HG03457 (cell line): ENCODE measurements around the gene EPHB3.
"Not testable (repeated sequence)": the region's sequence is repeated elsewhere in the genome, so short reads cannot be mapped to it uniquely, and the experiment has no call there.

ENCODE experiments used
- ATAC-seq: cut with Tn5 transposase; IDR thresholded peaks from one replicate; pipeline ENCODE4 v1.9.1; 2021; ENCODE audit warnings: moderate number of reproducible peaks; ENCODE audit not compliant: unreplicated experiment

Gene EPHB3

DNA sequence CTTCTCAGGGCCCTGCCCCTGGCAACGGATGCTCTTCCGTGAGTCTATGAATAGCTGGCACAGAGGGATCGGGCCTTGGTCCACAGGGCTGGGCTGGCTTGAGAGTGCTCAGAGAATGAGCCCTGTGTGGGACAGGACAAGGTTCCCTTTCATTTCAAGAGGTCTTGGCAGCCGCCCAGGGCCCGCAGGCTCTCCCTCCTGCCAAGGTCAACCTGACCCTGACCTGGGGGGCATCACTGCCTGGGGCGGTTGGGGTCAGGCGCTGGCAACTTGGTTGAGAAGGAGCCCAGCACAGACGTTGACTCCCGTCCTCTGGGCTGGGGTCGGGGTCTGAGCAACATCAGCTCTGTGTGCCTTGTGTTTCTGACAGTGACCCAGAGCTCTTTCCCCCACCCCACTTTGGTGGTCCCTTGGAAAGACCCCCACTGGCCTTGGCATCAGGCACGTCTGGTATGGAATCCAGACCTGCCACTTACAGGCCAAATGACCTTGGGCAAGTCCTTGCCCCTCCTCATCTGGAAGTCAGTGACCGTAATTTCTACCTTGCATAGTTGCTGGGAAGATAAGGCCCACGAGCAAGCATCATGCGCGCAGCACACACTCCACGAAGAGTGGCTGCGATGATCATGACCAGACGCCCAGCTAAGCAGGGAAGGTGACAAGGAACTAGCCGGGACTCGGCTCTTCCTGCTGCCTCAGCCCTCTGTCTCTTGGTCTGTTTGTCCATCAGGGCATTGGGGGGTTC is 36.4 kb downstream of the EPHB3 start:
- ATAC-seq = no peak

DNA sequence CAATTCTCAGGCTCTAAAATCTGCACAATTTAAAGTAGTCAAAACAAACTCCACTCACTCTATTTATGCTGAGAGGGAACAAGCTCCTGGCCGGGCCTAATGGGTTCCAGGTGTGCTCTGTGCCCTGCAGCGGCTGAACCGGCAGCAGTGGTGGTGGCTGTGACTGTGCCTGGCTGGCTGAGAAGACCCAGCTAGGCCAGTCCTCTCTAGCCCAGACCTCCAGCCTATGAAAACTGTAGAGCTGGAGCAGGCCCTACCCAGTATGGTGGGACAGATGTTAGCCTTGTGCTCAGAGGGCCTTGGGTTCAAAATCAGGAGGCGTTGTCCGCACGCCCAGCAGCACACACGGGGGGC is 37.0 kb downstream of the EPHB3 start:
- no peak for ATAC-seq

DNA sequence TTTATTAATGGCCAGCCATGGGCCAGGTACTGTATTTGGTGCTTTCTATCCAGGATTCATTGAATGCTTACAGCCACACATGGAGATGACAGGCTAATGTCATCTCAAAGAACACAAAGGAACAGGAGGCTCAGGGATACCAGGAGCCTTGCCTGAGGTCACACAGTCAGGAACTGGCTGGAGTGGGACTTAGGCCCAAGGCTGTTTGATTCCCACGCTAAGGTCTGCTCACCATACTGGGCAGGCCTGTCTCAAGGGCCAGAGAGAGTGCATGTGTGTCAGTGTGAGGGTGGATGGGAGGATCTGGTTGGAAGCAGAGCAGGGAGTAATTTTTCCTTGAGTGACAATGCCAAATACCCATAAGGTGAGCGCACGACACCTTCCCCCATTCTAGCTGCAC is 37.6 kb downstream of the EPHB3 start:
- no peak for ATAC-seq

DNA sequence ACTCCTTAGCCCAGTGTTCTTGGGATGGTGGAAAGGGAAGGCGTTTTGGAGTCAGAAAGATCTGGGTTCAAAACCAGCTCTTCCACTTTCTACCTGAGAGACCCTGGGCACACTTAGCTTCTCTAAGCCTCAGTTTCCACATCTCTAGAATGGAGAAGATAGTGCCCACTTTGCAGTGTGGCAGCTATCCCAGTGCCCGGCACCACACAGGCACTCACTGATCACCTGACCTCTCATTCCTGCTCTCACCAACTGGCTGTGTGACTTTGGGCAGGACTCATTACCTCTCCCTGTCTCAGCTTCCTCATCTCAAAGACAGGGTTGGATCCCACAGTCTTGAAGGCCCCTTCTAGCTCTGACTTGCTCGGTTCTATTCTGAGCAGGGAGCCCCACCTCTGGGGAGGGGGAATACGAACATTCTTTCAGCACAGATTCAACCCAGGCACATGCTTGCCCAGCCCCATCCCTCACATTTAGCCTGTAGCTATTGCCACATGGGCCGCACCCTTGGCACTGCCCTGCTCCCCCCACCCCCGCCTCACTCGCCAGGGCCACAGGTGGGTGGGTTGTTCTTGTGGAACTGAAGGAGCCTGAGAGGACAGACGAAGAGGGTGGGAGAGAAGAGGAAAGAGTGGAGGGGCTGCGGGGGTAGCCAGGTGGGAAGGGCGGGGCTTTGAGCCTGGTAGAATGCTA is 39.2 kb downstream of the EPHB3 start:
- ATAC-seq = no peak

DNA sequence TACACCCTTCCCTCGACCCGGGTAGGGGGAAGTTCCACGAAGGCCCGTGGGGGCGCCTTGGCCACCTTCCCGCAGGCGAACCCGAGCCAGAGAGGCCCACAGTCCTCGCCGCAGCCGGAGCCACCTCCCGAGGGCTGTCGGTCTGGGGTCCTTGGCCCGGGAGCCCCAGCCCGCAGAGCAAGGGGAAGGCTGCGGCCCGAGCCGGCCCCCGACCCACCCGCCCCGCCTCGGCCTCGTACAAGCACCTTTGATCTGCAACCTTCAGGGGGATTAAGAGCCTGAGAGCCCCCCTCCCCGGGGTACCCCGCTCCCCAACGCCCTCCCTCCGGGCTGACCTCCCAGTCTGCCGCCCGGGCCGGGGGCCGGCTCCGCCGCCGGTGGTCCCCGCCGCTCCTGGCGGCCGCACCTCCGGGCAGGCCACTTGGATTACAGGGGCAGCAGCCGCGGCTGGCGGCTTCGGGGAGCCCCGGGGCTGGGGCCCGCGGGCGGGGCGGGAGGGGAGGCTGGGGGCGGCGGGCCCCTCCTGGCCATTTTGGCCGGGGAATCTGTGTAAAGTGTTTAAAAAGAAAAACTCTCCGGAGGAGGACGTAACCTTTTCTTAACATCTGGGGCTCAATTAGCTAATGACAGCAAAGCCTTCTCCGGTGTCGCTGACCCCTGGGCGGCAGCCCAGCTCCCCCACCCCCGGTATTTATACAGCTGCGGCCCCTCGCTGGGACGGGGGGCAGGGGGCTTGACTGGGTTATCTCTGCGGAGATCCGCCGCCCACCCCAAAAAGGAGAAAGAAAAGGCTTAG is 40.2 kb downstream of the EPHB3 start:
- no peak for ATAC-seq

DNA sequence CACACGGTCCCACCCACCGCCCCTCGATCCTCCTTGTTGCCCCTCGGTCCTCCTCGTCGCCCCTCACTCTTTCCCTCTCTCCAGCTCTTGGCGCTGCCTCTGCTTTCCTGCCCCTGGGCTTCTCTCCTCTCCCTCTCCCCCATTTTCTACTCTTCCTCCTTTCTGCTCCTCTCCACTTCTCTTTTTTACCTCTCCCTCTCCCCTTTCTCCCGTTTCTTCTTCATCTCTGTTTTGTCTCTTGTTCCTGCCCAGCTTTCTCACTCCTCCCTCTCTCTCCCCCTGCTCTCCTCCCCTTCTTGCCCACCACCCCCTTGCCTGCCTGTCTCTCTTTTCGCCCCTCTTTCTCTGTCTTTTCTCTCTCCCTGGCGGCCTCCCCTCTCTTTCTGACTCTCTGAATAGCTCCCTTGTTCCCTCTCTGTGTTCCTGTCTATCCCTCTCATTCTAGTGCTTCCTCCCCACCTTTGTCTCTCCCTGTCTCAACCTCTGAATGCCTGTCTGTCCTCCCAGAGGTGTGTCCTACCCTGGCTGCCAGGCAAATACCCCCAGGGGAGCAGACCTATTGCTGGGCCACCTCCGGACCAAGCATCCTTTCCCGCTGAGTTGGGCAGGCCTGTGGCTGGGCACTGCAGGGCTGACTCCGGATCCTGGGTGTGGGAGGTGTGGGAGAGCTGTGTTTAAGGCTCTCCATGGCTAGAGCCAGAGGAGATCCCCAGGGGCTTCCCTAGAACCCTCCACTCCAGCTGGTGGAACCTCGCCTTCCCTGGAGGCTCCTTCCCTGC is 41.0 kb downstream of the EPHB3 start:
- no peak for ATAC-seq

DNA sequence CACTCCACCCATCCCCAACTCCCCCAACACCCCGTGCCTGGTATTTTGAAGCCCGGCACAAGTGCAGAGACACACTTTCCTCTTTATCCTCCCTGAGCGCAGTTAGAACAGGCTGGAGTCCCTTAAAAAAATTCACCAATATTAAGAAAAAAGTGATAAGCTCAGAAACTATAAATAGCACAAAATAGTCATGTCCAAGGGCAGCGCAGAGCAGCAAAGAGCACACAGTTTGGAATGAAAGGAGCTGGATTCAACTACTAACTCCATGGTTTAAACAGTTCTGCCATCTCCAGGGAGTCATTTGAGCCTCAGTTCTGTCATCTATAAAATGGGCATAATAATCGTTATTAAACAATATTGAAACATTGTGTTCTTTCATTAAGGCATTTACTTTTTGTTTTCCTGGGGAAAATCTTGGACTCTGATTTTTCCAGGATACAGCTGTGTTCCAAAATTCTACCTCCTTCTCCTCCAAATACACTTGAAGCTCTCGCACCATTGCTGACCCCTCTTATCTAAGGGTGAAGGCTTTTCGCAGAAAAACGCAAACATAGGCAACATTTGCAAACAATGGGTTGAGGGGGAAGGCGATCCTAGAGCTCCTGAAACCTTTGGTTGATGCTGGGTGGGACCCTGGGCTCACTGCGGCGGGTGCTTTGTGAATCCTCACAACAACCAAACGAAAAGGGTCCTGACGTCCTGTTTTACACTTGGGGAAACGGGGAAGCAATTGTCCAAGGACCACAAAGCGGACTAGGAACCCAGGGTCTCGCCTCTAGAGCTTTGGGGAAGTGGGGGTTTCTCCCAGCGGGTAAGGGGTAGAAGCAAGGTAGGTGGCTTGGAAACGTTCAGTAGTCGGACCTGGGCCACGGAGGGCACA is 41.8 kb downstream of the EPHB3 start:
- ATAC-seq = no peak

DNA sequence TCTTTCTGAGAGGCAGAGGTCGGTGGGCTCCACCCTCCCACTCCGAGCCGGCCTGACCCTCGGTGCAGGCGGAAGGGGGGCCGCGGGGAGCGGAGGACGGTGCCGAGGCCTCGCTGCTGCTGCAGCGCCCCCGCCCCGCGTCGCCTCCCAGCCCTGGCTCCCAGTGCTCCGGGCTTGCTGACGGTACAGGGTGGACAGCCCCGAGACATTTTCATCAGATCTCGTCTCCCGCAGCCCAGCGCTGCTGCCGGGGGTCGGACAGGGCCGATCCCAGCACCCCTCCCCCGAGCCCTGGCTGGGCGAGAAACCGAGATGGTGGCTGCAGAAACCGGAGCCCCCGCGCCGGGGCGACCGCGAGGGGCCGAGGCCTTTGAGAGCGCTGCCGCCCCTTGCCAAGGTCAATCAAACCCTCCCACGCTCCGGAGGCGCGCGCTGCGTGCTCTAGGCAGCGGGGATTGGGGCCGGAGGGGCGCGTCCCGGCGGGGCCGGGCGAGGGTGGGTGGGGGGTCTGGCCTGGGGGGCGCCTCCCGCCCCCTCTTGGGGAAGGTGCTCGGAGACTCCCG is 42.5 kb downstream of the EPHB3 start:
- ATAC-seq = no peak

DNA sequence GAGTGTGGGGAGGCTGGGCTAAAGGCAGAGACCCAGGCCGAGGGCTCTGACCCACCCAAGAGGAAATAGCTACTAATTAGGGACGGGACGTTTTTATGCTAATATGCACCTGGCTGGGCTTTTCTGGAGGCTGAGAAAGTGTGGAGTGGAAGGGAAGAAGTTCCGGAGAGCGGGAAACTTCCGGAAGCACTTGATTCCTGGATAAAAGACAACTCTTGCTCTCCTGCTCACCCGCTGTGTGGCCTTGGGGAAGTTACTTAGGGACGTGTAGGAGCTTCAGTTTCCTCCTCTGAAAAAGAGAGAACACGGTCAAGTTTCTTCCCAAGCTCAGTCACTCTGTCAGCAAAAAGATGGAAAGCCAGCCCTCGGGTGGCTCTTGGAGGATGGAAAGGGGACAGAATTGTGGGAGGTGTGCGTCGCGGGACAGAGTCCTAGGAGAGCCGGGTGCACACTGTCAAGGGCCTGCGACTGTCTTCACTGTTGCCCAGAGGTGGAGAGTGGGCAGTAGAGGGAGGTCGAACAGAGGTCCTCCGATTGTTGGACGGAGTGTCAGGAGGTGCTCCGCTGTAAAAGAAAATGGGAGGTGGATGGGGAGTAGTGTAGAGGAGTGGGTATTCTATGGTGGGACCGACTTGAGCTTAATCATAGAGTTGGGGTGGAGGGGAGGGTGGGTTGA is 43.2 kb downstream of the EPHB3 start:
- ATAC-seq = no peak

DNA sequence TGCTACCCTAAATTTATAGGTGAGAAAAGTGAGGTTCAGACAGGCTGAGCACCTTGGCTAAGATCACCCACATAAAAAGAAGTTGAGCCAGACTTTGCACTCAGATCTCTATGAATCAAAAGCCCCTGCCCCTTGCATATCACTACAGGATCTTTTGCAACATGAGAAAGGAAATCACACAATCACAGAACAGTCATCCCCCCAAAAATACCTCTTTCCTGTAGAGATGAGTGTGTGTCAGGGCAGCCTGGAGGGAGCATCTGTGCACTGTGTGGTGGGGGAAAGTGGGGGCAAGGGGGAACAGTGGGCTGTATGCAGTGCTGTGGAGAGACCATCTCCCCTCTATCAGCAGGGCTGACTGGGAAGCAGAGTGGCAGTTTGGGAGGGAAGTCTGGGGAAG is 46.6 kb downstream of the EPHB3 start:
- ATAC-seq = no peak

DNA sequence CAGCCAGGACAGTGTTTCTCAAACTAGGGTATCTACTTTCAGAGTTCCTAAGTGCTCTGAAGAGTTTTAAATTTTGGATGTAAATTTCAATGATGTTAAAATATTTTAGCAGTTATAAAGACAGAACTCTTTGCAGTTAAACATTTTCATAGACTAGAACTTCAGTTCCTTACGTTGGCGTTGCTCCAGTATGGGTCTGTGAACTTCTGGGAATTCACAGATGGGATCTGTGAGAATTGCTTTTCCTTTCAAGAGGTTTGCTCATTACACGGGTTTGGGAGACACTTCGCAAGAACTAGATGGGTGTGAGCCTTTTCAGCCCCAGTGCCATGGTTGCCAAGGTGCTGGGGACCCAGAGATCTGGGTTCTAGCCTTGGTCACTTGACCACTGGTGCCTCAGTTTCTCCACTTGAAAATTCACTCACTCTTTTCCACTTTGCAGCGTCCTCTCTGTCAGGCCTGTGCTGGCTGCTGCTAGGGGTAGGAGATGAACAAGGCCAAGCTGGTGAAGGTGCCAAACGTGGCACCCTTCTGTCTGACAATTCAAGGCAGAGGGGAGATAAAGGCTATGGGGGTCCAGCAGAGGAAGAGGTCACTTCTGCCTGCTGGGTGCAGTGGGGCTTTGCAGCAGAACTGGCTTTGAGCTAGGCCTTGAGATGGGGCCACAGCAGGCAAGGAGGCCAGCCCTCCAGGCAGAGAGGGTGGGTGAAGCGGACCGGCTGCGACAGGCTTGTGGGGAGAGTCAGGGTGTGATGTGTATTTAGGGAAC is 48.1 kb downstream of the EPHB3 start:
- no peak for ATAC-seq

DNA sequence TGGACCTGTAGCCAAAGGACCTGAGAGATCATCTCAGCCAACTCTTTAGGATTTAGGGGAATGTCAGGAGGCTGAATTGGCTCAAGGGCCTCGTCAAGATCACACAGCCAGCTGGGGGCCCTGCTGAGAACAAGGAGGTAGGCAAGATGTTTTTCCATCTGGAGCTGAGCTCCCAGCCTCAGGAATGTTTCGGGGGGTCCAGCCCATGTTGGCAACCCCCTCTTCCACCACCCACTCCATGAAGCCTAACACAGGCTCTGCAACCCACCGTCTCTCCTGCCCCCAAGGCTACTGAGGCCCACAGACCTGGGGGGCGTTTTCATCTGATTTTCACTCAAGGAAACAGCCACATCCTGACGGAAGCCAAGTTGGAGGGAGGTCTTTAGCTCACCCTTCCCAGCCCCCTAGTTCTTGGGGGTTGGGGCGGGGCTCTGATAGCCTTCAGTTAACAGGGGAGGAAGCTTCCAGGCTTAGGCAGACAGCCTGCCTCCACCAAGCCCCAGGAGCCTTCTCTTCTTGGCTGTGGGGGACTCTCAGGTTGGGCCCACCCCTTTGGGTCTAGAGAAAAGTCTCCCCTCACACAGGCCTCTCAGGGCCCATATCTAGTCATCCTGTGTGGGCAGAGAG is 48.8 kb downstream of the EPHB3 start:
- no peak for ATAC-seq

DNA sequence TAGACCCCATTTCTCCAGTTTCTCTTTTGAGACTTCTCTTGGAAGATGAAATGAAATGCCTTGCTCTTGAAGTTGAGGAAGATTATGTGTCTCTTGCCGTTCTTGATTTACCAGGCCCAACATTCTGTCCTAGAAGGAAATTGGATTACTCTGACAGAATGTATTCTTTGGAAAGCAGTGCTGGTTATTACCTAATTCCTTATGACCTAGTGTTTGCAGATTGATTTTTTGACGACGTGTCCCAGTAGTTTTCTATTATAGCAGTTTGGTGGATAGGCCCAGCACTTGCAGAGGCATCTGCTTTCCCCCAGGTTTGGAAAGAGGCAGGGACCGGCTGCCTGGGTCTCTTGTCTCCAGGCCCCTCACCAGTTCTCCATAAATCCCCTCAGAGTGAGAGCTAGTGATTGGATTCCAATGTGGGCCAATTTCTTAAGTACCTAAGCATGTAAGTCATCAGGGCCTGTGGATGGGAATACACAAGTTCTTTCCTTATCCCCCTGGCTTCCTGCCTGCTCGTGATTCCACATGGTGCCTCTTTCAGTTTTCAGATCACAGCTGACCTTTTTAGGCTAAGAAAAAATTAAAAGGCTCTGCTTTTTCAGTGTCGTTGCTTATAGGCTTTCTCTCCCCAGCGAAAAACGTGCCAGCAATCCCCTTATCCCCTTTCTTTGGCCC is 50.2 kb downstream of the EPHB3 start:
- no peak for ATAC-seq

DNA sequence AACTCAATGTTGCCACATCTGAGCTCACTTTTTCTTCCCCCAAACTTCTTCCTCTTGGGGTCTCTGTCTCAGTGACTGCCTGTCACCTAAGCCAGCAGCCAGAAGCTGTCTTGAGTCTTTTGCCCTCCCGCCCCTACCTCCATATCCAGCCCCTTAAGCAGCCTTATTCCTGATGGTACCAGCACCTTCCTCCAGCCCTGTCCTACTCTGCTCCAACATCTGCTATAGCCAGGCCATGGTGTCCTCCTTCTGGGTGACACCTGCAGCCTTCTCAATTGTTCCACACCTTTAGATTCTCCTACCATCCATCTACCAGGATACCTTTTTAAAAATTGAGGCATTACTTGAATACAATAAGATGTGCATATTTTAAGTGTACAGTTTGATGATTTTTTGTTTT is 53.8 kb downstream of the EPHB3 start:
- ATAC-seq = no peak

DNA sequence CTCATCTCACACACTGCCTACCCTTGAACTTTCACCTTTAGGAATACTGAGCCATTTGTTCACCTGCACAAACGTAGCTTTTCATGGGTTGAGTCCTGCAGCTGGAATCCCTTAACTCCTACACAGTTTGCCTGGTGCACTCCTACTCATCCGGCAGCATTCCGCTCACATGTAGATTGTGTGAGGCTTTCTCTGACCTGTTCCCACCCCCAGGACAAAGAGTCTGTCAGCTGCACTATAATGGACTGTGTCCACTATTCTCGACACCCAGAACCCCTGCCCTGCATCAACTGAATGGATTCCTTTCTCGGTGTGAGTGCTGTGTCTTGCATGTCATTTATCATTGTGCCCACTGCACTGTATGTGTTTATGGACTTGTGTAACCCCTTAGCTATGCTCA is 54.9 kb downstream of the EPHB3 start:
- no peak for ATAC-seq

DNA sequence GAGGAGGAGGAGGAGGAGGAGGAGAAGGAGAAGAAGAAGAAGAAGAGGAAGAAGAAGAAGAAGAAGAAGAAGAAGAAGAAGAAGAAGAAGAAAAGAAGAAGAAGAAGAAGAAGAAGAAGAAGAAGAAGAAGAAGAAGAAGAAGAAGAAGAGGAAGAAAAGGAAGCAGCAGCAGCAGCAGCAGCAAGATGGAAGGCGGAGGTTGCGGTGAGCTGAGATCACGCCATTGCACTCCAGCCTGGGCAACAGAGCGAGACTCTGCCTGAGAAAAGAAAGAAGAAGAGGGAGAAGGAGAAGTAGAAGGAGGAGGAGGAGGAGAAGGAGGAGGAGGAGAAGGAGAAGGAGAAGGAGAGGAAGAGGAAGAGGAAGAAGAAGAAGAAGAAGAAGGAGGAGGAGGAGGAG is 55.7 kb downstream of the EPHB3 start:
- not testable (repeated sequence) for ATAC-seq

DNA sequence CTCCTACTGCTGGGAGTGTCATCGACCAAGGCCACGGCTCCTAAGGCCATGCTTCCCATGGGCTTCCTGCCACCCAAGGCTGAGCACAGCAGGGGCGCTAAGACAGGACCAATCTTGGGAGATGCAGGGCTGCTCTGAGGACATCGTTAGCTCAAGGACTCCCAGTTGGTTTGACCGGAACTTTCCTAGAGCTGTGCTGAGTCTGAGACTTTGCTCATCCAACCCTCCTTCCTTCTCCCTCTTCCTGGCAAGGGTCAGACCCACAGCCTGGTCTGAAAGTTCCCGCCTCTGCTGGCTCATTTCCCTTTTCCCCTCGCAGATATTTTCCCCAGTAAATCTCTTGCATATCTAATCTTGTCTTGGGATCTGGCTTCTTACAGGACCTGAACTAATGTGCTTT is 57.2 kb downstream of the EPHB3 start:
- ATAC-seq = no peak

DNA sequence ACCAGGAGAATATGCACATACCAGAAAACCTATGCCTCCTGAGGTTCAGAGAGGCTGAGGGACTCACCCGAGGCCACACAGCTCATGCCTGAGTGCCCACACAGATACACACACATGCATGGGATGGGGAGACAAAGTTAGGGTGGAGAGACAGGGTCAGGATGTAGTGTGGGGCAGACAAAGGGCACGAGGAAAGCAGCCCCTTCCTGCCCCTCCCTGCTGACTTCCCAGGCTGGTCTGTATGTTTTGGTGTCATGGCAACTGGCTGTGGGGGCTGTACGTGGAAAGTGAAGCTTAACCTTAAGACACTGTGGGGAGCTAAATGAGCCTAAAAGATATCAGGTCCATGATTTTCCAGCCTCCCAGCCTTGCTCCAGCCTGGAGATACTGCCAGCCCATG is 57.8 kb downstream of the EPHB3 start:
- no peak for ATAC-seq
